H1 (cell line): Measurements from ENCODE around the gene NAV2. TPM values are rescaled to one million over a fixed set of nuclear protein-coding genes. Genes with fewer than 3 reads are reported as not detected.

Source experiments
- KDM5A ChIP-seq: fragments of 200-600 bp; IDR thresholded peaks from 2 replicates; pipeline ENCODE4 v1.7.1; 2012; ENCODE audit warnings: mild to moderate bottlenecking, low read length, inconsistent platforms, mixed read lengths
- polyA plus RNA-seq, 7 experiments: library from polyadenylated mRNA; depleted of rRNA in 3 of 7; stranded (reverse) in 5 of 7; unstranded in 2 of 7; fragments of >200 nt in 5 of 7; fragments of 200-250 nt in 2 of 7; gene quantifications; 1 replicate in 5 of 7; 2 replicates in 1 of 7; 4 replicates in 1 of 7; pipeline versions ENCODE4 v1.2.1 to v1.2.3, GENCODE V29; 2011 to 2013; ENCODE audit warnings: missing spikeins in 2 of 7, mixed read lengths in 2 of 7
- total RNA-seq: library from RNA; stranded (reverse); fragmentation: NEBNext Ultra II Directional; extraction: Animal tissue kit (Norgen Biotek cat#: 25700); gene quantifications from 2 replicates; pipeline ENCODE4 v1.2.1, GENCODE V29; 2021
- TF ChIP-seq, protein P1 (sequence below): IDR thresholded peaks from 2 replicates; pipeline ENCODE4 v1.6.1; 2012; ENCODE audit warnings: low read length, inconsistent platforms

NAV2 gene
- total and polyA plus RNA-seq, 2 of the 8 experiments (the other 6 are each of a cell fraction or from before 2014, with no cell fraction given): 35.6 to 73.6 TPM

DNA sequence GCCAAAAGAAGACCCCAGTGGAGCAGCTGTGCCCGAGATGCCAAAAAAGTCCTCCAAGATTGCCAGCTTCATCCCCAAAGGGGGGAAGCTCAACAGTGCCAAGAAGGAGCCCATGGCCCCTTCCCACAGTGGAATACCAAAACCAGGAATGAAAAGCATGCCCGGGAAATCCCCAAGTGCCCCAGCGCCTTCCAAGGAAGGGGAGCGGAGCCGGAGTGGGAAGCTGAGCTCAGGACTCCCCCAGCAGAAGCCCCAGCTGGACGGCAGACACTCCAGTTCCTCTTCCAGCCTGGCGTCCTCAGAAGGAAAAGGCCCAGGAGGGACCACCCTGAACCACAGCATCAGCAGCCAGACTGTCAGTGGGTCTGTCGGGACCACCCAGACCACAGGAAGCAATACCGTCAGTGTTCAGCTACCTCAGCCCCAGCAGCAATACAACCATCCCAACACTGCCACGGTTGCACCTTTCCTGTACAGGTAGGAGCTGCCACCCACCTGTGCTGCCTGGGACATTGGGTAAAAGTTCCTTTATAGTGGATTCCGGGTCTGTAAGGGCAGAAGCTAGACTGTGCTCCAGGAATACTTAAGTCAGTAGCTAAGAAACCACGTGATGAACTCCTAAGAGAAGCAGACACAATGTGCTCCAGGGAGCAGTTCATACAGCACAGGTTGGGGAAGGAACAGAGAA is 221.3 kb downstream of the NAV2 start (continued):
- no peak for TF ChIP-seq KDM5A
- TF ChIP-seq, protein P1, sequence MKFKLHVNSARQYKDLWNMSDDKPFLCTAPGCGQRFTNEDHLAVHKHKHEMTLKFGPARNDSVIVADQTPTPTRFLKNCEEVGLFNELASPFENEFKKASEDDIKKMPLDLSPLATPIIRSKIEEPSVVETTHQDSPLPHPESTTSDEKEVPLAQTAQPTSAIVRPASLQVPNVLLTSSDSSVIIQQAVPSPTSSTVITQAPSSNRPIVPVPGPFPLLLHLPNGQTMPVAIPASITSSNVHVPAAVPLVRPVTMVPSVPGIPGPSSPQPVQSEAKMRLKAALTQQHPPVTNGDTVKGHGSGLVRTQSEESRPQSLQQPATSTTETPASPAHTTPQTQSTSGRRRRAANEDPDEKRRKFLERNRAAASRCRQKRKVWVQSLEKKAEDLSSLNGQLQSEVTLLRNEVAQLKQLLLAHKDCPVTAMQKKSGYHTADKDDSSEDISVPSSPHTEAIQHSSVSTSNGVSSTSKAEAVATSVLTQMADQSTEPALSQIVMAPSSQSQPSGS: no peak
